DOHH2 (cell line): ENCODE measurements around the gene CNTN4.

Experiments
- EZH2phosphoT487 ChIP-seq: fragments of 200-600 bp; sonication (generic); IDR thresholded peaks from 2 replicates; pipeline ENCODE4 v1.6.1; 2017; ENCODE audit warnings: borderline replicate concordance, mild to moderate bottlenecking, antibody characterized with exemption, low read length, moderate library complexity, mixed read lengths
- TF ChIP-seq, protein P1 (sequence below): fragments of 200-600 bp; sonication (generic); IDR thresholded peaks from one replicate; pipeline ENCODE4 v1.5.1; 2014; ENCODE audit warnings: antibody characterized with exemption, mild to moderate bottlenecking, low read depth, low read length; ENCODE audit not compliant: poor library complexity, severe bottlenecking

- TF ChIP-seq, protein P1, sequence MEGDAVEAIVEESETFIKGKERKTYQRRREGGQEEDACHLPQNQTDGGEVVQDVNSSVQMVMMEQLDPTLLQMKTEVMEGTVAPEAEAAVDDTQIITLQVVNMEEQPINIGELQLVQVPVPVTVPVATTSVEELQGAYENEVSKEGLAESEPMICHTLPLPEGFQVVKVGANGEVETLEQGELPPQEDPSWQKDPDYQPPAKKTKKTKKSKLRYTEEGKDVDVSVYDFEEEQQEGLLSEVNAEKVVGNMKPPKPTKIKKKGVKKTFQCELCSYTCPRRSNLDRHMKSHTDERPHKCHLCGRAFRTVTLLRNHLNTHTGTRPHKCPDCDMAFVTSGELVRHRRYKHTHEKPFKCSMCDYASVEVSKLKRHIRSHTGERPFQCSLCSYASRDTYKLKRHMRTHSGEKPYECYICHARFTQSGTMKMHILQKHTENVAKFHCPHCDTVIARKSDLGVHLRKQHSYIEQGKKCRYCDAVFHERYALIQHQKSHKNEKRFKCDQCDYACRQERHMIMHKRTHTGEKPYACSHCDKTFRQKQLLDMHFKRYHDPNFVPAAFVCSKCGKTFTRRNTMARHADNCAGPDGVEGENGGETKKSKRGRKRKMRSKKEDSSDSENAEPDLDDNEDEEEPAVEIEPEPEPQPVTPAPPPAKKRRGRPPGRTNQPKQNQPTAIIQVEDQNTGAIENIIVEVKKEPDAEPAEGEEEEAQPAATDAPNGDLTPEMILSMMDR: no peak
- no peak for TF ChIP-seq EZH2phosphoT487
Measured at GRCh38 chr3:2423143-2423542, 324.5 kb downstream of the CNTN4 start.
